ENCODE data around the gene DALRD3.

GRCh38 chr3:49006408-49007067 lies 11.8 kb downstream of the DALRD3 start:
- TF ChIP-seq ZFP30 (CRISPR knock-in tag; IDR thresholded peaks at IDR 0.05) = no peak
- TF ChIP-seq PATZ1 (CRISPR knock-in tag; IDR thresholded peaks at IDR 0.05; ENCODE audit: borderline replicate concordance) = no peak
- TF ChIP-seq CREB5 (CRISPR knock-in tag; IDR thresholded peaks at IDR 0.05; ENCODE audit: low read depth) = no peak
- TF ChIP-seq PPARA (CRISPR knock-in tag; IDR thresholded peaks at IDR 0.05; ENCODE audit: borderline replicate concordance) = no peak
- TF ChIP-seq RARB (CRISPR knock-in tag; IDR thresholded peaks at IDR 0.05) = no peak
- TF ChIP-seq ARNTL (CRISPR knock-in tag; IDR thresholded peaks at IDR 0.05; ENCODE audit: borderline replicate concordance, low read depth) = no peak
- no peak for TF ChIP-seq SNAI2 (CRISPR knock-in tag; IDR thresholded peaks at IDR 0.05)
- TF ChIP-seq ZNF565 (CRISPR knock-in tag; conservative IDR thresholded peaks at IDR 0.05; ENCODE audit: low read depth) = no peak
- no peak for TF ChIP-seq GLIS3 (CRISPR knock-in tag; IDR thresholded peaks at IDR 0.05)
- TF ChIP-seq ESRRG (CRISPR knock-in tag; IDR thresholded peaks at IDR 0.05) = no peak
- no peak for TF ChIP-seq ZNF70 (CRISPR knock-in tag; IDR thresholded peaks at IDR 0.05)
- TF ChIP-seq ZFP3 (CRISPR knock-in tag; IDR thresholded peaks at IDR 0.05) = no peak
- no peak for TF ChIP-seq ISL1 (CRISPR knock-in tag; IDR thresholded peaks at IDR 0.05)

All from SK-N-SH treated with all-trans-retinoic acid at 6 μM for 48 hours (cell line).